NCI-H460 (cell line): ENCODE results near the gene NEK1. TPM values are rescaled to one million over a fixed set of nuclear protein-coding genes. Genes with fewer than 3 reads are reported as not detected.

Experiments
- DNase-seq: peaks from one replicate; pipeline ENCODE4 v3.0.0-alpha.2; 2016; ENCODE audit warnings: low read depth; ENCODE audit errors: extremely low read depth
- total RNA-seq: library from RNA; depleted of rRNA; stranded (reverse); fragments of >200 nt; shearing (Covaris generic); gene quantifications from 2 replicates; pipeline ENCODE4 v1.2.3, GENCODE V29; 2014; rRNA removed

The NEK1 gene
- total RNA-seq, 1 experiment from 2014 or later = 8.7 TPM

DNA sequence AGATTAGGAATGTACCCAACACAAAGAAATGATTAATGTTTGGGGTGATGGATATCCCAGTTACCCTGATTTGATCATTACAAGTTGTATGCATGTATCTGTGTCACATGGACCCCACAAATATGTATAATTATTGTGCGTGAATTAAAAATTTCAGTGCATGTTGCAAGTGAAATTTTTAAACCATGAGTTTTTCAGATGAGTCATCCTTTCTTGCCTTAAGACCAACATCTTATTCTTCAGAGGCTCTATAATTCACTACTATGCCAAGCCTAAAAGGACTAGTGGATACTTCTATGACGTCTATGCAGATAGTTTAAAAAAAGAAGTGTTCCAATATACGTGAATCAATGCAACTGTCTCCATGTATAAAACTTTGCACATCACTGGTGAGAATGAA lies 228.7 kb downstream of the NEK1 start:
- peak; percentile 5 for DNase-seq

DNA sequence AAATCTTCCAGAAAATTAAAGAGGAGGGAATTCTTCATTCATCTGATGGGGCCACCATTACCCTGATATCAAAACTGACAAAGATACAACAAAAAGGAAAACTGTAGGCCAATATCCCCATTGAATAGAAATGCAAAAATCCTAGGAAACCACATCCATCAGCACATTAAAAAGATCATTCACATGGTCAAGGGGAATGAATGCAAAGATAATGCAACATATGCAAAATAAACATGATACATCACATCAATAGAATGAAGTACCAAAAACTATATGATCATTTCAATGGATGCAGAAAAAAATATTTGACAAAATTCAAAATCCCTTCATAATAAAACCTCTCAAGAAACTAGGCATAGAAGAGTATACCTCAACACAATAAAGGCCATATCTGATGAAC lies 232.7 kb downstream of the NEK1 start:
- DNase-seq = no peak

DNA sequence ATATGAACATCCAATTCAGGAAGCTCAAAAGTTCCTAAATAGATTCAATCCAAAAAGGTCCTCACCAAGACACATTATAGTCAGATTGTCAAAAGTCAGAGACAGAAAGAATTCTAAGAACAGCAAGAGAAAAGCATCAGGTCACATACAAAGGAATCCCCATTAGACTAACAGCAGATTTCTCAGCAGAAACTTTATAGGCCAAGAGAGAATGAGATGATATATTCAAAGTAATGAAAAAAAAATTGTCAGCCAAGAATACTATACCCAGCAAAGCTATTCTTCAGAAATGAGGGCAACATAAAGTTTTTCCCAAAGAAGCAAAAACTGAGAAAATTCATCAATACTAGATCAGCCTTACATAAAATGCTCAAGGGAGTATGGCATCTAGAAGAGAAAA lies 235.0 kb downstream of the NEK1 start:
- no peak for DNase-seq

DNA sequence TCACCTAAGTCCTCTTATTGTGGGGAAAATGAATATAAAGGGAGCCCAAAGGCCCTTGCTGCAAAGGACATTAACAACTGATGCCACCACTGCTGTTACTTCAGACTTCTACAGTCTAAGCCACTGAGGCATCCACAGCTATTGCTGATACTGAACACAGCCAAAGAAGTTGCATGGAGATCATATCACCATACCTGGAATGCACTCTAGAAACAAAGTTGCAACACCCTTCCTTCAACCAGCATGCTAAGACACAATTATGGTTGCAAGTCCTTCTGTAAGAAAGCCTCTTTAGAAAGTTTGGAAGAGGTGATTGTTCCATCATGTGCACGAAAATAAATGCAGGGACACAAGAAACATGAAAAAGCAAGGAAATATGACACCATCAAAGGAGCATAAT lies 236.0 kb downstream of the NEK1 start:
- DNase-seq = no peak

DNA sequence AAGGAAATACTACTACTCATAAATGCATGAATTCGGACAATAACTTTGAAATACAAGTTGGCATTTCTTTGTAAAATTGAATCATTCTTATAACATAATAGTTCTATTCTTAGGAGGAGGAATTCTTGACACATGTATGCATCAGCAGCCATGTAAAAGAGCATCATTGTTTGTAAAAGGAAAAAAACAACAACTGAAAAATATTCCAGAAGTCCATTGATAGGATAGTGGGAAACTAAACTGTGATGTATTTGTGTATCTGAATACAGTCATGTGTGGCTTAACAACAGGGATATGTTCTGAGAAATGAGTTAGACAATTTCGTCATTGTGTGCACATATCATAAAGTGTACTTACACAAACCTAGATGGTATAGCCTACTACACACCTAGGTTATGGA lies 239.6 kb downstream of the NEK1 start:
- no peak for DNase-seq

- DNase-seq = no peak
These were observed 242.7 kb downstream of the NEK1 start for GRCh38 chr4:169369634-169370033.

GRCh38 chr4:169367826-169368225 lies 244.6 kb downstream of the NEK1 start:
- no peak for DNase-seq

- no peak for DNase-seq
These were observed 245.6 kb downstream of the NEK1 start for GRCh38 chr4:169366821-169367220.

GRCh38 chr4:169362607-169363006 lies 249.8 kb downstream of the NEK1 start:
- no peak for DNase-seq

- DNase-seq = no peak
These were observed 250.6 kb downstream of the NEK1 start for GRCh38 chr4:169361756-169362155.

DNA sequence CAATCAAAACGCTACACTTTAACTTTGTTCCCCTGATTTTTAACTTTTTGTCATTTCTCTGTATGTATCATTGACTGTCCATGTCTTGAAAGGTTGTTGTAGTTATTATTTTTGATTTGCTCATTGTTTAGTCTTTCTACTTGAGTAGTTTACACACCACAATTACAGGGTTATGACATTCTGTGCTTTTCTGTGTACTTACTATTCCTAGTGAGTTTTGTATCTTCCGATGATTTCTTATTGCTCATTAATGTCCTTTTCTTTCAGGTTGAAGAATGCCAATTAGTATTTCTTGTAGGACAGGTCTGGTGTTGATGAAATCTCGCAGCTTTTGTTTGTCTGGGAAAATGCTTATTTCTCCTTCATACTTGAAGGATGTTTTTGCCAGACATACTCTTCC lies 252.4 kb downstream of the NEK1 start:
- DNase-seq = no peak

- DNase-seq = no peak
These were observed 260.0 kb downstream of the NEK1 start for GRCh38 chr4:169352360-169352759.

DNA sequence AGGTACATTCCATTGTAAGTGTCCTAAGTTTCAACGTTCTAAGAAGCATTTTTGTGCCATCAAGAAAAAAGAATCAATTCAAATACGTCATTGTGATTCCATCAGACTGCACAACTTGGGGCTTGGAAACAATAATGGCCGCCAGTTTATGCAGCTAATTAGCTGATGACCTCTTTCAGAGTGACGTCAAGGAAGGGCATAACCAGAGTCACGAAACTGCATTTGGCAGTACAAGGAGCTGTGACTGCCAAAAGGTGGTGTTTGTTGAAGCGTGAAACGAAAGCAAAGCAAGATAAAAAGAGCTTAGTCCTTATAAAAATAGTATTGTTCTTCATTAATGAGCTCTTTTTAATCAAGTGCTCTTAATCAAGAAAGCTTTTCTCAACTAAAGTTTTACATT lies 260.5 kb downstream of the NEK1 start:
- DNase-seq = no peak

DNA sequence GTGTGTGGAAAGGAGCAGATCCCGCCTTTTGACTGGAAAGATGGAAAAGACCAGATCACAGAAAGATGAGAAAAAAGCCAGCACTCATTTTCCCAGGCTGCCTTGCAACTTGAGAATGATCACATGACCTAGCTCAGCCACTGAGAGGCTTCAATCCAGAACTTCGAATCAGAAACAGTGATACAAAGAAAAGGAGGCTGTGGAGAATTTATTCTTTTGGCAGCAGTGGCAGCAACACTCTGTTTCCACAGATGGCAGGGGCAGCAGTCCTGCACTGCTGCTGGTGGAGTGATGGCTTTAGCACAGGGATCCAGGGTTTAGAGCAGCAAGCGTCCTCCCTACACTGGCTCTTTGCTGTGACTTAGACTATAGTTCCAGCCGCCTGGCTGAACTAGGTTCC lies 263.8 kb downstream of the NEK1 start:
- no peak for DNase-seq

DNA sequence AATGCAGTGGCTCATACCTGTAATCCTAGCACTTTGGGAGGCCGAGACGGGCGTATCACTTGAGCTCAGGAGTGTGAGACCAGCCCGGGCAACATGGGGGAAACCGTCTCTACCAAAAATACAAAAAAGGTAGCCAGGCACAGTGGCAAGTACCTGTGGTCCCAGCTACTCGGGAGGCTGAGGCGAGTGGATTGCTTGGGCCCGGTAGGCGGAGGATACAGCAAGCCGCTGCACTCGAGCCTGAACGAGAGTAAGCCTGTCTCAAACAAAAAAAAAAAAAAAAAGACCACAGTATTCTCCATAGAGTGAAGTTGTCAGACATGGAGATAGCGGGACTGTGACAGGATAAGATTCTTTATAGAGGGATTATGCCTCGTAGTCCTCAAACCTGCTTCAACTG lies 265.5 kb downstream of the NEK1 start:
- no peak for DNase-seq

GRCh38 chr4:169345316-169345721 lies 267.1 kb downstream of the NEK1 start:
- DNase-seq = no peak

Other genes starting within 250 kb of the NEK1 start
- 45.0 and 48.9 TPM in 2 replicates for gene CLCN3, start 8.0 kb upstream of the NEK1 start, total RNA-seq
- gene HPF1, start 145.4 kb upstream of the NEK1 start, total RNA-seq = 24.9 and 25.5 TPM in 2 replicates